ENCODE results near the gene DDX6.
"Not testable (repeated sequence)": the region's sequence is repeated elsewhere in the genome, so short reads cannot be mapped to it uniquely, and the experiment has no call there.

DNA sequence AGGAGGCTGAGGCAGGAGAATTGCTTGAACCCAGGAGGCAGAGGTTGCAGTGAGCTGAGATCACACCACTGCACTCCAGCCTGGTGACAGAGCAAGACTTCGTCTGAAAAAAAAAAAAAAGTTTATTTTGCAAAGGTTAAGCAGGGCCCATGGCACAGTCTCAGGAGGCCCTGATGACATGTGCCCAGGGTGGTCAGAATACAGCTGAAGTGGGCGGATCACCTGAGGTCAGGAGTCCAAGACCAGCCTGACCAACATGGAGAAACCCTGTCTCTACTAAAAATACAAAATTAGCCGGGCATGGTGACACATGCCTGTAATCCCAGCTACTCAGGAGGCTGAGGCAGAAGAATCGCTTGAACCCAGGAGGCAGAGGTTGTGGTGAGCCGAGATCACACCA, 76.5 kb downstream of the DDX6 start:
- TF ChIP-seq ZNF232 (CRISPR knock-in tag; IDR thresholded peaks at IDR 0.05); CREB1 (CRISPR knock-in tag; IDR thresholded peaks at IDR 0.05); NR2C2 (CRISPR knock-in tag; IDR thresholded peaks at IDR 0.05); ELF4 (CRISPR knock-in tag; IDR thresholded peaks at IDR 0.05; ENCODE audit: low read depth); OVOL2 (CRISPR knock-in tag; IDR thresholded peaks at IDR 0.05; ENCODE audit: borderline replicate concordance): not testable (repeated sequence)
- TF ChIP-seq, protein P1, sequence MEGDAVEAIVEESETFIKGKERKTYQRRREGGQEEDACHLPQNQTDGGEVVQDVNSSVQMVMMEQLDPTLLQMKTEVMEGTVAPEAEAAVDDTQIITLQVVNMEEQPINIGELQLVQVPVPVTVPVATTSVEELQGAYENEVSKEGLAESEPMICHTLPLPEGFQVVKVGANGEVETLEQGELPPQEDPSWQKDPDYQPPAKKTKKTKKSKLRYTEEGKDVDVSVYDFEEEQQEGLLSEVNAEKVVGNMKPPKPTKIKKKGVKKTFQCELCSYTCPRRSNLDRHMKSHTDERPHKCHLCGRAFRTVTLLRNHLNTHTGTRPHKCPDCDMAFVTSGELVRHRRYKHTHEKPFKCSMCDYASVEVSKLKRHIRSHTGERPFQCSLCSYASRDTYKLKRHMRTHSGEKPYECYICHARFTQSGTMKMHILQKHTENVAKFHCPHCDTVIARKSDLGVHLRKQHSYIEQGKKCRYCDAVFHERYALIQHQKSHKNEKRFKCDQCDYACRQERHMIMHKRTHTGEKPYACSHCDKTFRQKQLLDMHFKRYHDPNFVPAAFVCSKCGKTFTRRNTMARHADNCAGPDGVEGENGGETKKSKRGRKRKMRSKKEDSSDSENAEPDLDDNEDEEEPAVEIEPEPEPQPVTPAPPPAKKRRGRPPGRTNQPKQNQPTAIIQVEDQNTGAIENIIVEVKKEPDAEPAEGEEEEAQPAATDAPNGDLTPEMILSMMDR (IDR thresholded peaks at IDR 0.05), result not testable (repeated sequence)
- TF ChIP-seq, protein P2, sequence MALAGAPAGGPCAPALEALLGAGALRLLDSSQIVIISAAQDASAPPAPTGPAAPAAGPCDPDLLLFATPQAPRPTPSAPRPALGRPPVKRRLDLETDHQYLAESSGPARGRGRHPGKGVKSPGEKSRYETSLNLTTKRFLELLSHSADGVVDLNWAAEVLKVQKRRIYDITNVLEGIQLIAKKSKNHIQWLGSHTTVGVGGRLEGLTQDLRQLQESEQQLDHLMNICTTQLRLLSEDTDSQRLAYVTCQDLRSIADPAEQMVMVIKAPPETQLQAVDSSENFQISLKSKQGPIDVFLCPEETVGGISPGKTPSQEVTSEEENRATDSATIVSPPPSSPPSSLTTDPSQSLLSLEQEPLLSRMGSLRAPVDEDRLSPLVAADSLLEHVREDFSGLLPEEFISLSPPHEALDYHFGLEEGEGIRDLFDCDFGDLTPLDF (CRISPR knock-in tag; IDR thresholded peaks at IDR 0.05), result not testable (repeated sequence)
- TF ChIP-seq, protein P3, sequence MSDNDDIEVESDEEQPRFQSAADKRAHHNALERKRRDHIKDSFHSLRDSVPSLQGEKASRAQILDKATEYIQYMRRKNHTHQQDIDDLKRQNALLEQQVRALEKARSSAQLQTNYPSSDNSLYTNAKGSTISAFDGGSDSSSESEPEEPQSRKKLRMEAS (CRISPR knock-in tag; IDR thresholded peaks at IDR 0.05), result not testable (repeated sequence)
